ENCODE results near the gene GMPPA. TPM values are rescaled to one million over a fixed set of nuclear protein-coding genes. Genes with fewer than 3 reads are reported as not detected.

GMPPA gene
- total RNA-seq, 1 experiment from 2014 or later = 40.2 TPM

- no peak for DNase-seq (ENCODE audit: extremely low read depth, low read depth)
Observed at GRCh38 chr2:219551441-219552381, 53.0 kb downstream of the GMPPA start.

GRCh38 chr2:219552382-219553167 is 53.9 kb downstream of the GMPPA start:
- DNase-seq (ENCODE audit: extremely low read depth, low read depth) = peak; percentile 72

DNA sequence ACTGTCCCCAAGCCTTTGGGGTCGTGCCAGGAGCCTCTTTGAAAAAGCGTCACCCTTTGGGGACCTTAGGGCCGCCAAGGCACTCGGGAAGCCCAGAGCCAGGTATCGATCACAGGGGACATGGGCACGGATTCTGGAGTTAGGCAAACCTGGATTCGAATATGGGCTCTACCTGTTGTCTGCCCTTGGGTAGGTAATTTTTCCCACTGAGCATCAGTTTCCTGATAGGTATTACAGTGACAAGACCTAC is 54.4 kb downstream of the GMPPA start:
- no peak for DNase-seq (ENCODE audit: extremely low read depth, low read depth)

DNA sequence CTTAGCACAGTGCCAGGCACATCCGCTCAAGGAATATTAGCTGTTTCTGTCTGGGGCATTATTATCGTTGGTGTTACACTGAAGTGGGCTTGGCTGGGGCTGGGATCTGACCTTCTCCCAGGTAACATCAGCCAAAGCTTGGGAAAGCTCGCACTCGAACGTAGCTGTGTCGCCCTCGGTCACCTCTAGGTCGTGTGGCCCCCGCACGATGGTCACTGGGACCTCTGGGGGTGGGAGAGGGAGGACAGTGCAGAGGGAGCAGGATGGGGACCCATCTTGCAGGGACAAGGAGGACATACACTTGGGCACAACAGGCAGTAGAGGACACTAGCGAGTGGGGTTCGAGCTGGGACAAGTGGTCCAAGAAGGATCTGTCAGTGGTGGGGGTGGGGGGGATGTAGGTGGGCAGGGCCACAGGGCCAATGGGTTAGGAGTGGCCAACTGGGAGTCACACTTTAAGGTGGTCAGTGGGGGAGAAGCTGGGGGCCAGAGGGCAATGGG is 54.8 kb downstream of the GMPPA start:
- DNase-seq (ENCODE audit: extremely low read depth, low read depth) = no peak

DNA sequence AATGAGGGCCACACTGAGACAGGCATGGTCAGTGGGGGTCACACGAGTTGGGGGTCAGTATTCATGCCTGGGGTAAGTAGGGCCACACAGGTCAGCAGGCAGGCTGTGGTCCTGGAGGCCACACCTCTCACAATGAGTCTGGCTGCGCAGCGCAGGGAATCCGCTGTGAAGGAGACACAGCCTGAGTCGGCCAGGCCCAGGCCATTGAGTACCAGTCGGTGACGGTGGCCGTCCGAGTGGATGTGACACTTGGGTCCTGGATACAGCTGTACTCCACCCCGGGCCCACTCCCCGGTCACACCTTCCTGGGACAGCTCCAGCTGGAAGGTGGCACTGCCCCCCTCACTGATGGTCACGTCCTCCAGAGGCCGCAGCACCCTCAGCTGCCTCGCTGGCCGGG is 55.7 kb downstream of the GMPPA start:
- DNase-seq (ENCODE audit: extremely low read depth, low read depth) = no peak

DNA sequence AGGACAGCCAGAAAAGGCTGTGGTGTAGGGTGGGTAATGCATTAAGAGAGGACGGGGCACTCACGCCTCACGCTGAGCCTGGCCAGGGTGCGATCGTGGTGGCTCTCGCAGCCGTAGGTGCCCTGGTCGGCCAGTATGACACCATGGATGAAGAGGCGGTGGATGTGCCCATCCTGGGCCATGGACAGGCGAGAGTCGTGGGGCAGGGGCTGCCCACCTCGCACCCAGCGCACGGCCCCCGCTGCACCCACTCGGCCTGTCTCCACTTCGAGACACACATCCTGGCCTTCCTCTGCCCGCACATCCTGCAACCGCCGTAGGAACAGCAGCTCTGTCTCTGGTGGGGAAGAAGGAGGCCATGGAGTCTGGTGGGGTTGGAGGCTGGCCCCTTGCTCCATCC is 57.3 kb downstream of the GMPPA start:
- DNase-seq (ENCODE audit: extremely low read depth, low read depth) = no peak

DNA sequence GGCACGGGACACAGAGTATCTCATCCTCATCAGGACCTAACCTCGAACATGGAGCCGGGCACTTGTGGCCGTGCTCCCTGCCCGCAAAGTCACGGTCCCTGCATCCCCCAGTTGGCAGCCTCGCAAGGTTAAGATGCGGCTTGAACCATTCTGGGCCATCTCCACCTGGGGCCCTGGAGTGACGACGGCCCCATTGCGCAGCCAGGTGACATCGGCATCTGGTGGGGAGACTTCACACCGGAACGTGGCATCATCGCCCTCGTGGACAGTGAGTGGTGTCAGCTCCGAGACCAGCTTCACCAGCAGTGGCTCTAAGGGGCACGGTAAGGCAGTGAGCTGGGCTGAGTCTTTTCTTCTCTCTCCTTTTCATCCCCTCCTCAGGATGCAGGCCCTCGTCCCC is 57.7 kb downstream of the GMPPA start:
- no peak for DNase-seq (ENCODE audit: extremely low read depth, low read depth)

Small RNA genes lying within 50 kb of the gene (small RNA-seq; reads per million reads assigned to genes)
- 0 reads per million in 2 experiments for gene MIR3132

Other genes starting within 250 kb of the GMPPA start
- not detected in 2 replicates for gene TUBA4B, start 245.6 kb upstream of the GMPPA start, total RNA-seq (2014; rRNA removed; shearing (Covaris generic))
- 32.9 and 39.4 TPM in 2 replicates for gene TUBA4A, start 245.0 kb upstream of the GMPPA start, total RNA-seq (2014; rRNA removed; shearing (Covaris generic))
- 15.2 and 17.4 TPM in 2 replicates for gene DNAJB2, start 219.5 kb upstream of the GMPPA start, total RNA-seq (2014; rRNA removed; shearing (Covaris generic))
- gene PTPRN, start 189.5 kb upstream of the GMPPA start, total RNA-seq (2014; rRNA removed; shearing (Covaris generic)) = 11.3 and 22.7 TPM in 2 replicates
- gene RESP18, start 166.1 kb upstream of the GMPPA start, total RNA-seq (2014; rRNA removed; shearing (Covaris generic)) = not detected in 2 replicates
- gene DNPEP, start 111.0 kb upstream of the GMPPA start, total RNA-seq (2014; rRNA removed; shearing (Covaris generic)) = 50.8 and 55.2 TPM in 2 replicates
- gene DES, start 80.5 kb upstream of the GMPPA start, total RNA-seq (2014; rRNA removed; shearing (Covaris generic)) = 0.38 and 0.50 TPM in 2 replicates
- 0.29 and 0.99 TPM in 2 replicates for gene SPEG, start 64.0 kb upstream of the GMPPA start, total RNA-seq (2014; rRNA removed; shearing (Covaris generic))
- 0.17 and 0.43 TPM in 2 replicates for gene ASIC4, start 15.6 kb downstream of the GMPPA start, total RNA-seq (2014; rRNA removed; shearing (Covaris generic))
- gene CHPF, start 44.9 kb downstream of the GMPPA start, total RNA-seq (2014; rRNA removed; shearing (Covaris generic)) = 52.4 and 67.1 TPM in 2 replicates
- 0.59 and 0.87 TPM in 2 replicates for gene TMEM198, start 45.1 kb downstream of the GMPPA start, total RNA-seq (2014; rRNA removed; shearing (Covaris generic))
- gene OBSL1, start 72.6 kb downstream of the GMPPA start, total RNA-seq (2014; rRNA removed; shearing (Covaris generic)) = 10.0 and 10.6 TPM in 2 replicates
- 0.64 and 1.4 TPM in 2 replicates for gene INHA, start 73.4 kb downstream of the GMPPA start, total RNA-seq (2014; rRNA removed; shearing (Covaris generic))
- gene STK11IP, start 99.0 kb downstream of the GMPPA start, total RNA-seq (2014; rRNA removed; shearing (Covaris generic)) = 18.1 and 21.6 TPM in 2 replicates
- 0.97 and 1.3 TPM in 2 replicates for gene SLC4A3, start 128.7 kb downstream of the GMPPA start, total RNA-seq (2014; rRNA removed; shearing (Covaris generic))